ENCODE results near the gene EPM2AIP1. TPM values are rescaled to one million over a fixed set of nuclear protein-coding genes. Genes with fewer than 3 reads are reported as not detected.

Gene EPM2AIP1
- total RNA-seq, 1 donor from 2014 or later, result 17.2 TPM

Other genes with a start within 250 kb of the EPM2AIP1 start
- gene DCLK3, start 228.6 kb downstream of the EPM2AIP1 start, total RNA-seq, result not detected in 2 replicates
- 2.3 and 3.4 TPM in 2 replicates for gene TRANK1, start 48.1 kb downstream of the EPM2AIP1 start, total RNA-seq
- 63.4 and 65.0 TPM in 2 replicates for gene MLH1, start 387 bp upstream of the EPM2AIP1 start, total RNA-seq
- gene LRRFIP2, start 181.5 kb upstream of the EPM2AIP1 start, total RNA-seq, result 26.2 and 28.6 TPM in 2 replicates

Measured in activated T-helper 1 cell treated with anti-CD3 and anti-CD28 coated beads, Interleukin-12 subunit alpha, Interleukin-12 subunit beta, Interleukin-2, Interleukin-4 antibody, amounts not matched to agents 30 ng/mL and 10 ng/mL and 1 ng/mL, durations not matched to agents 14 hours and 24 hours and 36 hours (primary cell).